GM18907 (cell line): ENCODE results near the gene PDE11A.
A peak's percentile ranks its signal among the peaks of the same experiment; 100 is the strongest.

ENCODE experiments used
- ATAC-seq: cut with Tn5 transposase; IDR thresholded peaks from one replicate; pipeline ENCODE4 v1.9.1; 2021; ENCODE audit warnings: mild to moderate bottlenecking, moderate library complexity; ENCODE audit not compliant: unreplicated experiment

Gene PDE11A

GRCh38 chr2:177930916-177931315 is 141.7 kb downstream of the PDE11A start:
- no peak for ATAC-seq

GRCh38 chr2:177929662-177930522 is 142.7 kb downstream of the PDE11A start:
- no peak for ATAC-seq

GRCh38 chr2:177923323-177923722 is 149.3 kb downstream of the PDE11A start:
- no peak for ATAC-seq

GRCh38 chr2:177921726-177922125 is 150.9 kb downstream of the PDE11A start:
- ATAC-seq, result no peak

GRCh38 chr2:177917169-177917568 is 155.4 kb downstream of the PDE11A start:
- no peak for ATAC-seq

GRCh38 chr2:177916342-177916741 is 156.2 kb downstream of the PDE11A start:
- ATAC-seq, result no peak

GRCh38 chr2:177914247-177914646 is 158.3 kb downstream of the PDE11A start:
- no peak for ATAC-seq

- ATAC-seq, result no peak
Measured at GRCh38 chr2:177909962-177910361, 162.6 kb downstream of the PDE11A start.

- no peak for ATAC-seq
Measured at GRCh38 chr2:177908824-177909223, 163.8 kb downstream of the PDE11A start.

- peak; percentile 63 for ATAC-seq
Measured at GRCh38 chr2:177908182-177908581, 164.4 kb downstream of the PDE11A start.

- peak; percentile 86 for ATAC-seq
Measured at GRCh38 chr2:177906041-177906718, 166.4 kb downstream of the PDE11A start.

GRCh38 chr2:177905640-177906039 is 166.9 kb downstream of the PDE11A start:
- no peak for ATAC-seq

- ATAC-seq, result no peak
Measured at GRCh38 chr2:177902395-177903163, 170.0 kb downstream of the PDE11A start.

GRCh38 chr2:177900082-177900481 is 172.5 kb downstream of the PDE11A start:
- ATAC-seq, result no peak

GRCh38 chr2:177897278-177897677 is 175.3 kb downstream of the PDE11A start:
- ATAC-seq, result no peak

- ATAC-seq, result no peak
Measured at GRCh38 chr2:177896587-177896986, 176.0 kb downstream of the PDE11A start.

- ATAC-seq, result no peak
Measured at GRCh38 chr2:177894546-177894945, 178.0 kb downstream of the PDE11A start.

GRCh38 chr2:177893880-177894279 is 178.7 kb downstream of the PDE11A start:
- ATAC-seq, result no peak

- no peak for ATAC-seq
Measured at GRCh38 chr2:177891533-177891932, 181.0 kb downstream of the PDE11A start.

GRCh38 chr2:177889818-177890460 is 182.6 kb downstream of the PDE11A start:
- no peak for ATAC-seq

GRCh38 chr2:177888581-177888980 is 184.0 kb downstream of the PDE11A start:
- no peak for ATAC-seq
